Measurements from ENCODE around the gene C6orf89. TPM values are rescaled to one million over a fixed set of nuclear protein-coding genes. Genes with fewer than 3 reads are reported as not detected.

The C6orf89 gene
- total RNA-seq, 1 experiment from 2014 or later, result 11.8 TPM

GRCh38 chr6:36957773-36958271 lies 72.1 kb downstream of the C6orf89 start:
- Histone ChIP-seq H3K9ac (ENCODE audit: extremely low read depth, insufficient read length, low read length) (no peak overlapping the region), H2BK120ac (ENCODE audit: low read depth, low read length, poor library complexity, severe bottlenecking) (no peak overlapping the region), H3K23ac (ENCODE audit: insufficient read length, low read depth, low read length) (no peak overlapping the region), H2AFZ (ENCODE audit: low read length) (no peak overlapping the region), H4K5ac (ENCODE audit: insufficient read length, low read depth, low read length) (no peak overlapping the region), H3K4ac (ENCODE audit: low read depth, low read length) (no peak overlapping the region), H3K79me2 (ENCODE audit: insufficient read depth, low read length) (no peaks in the 10 kb centered on the region), H2BK20ac (ENCODE audit: low read depth, low read length, poor library complexity, severe bottlenecking) (no peak overlapping the region), H3K9me3 (ENCODE audit: control insufficient read depth, low read depth, low read length) (no peaks in the 10 kb centered on the region), H3K23me2 (ENCODE audit: insufficient read length, low read depth, low read length, poor library complexity, severe bottlenecking) (no peaks in the 10 kb centered on the region), H2AK5ac (ENCODE audit: insufficient read length, low read length) (no peak overlapping the region), H4K20me1 (ENCODE audit: control insufficient read depth, insufficient read depth, insufficient read length) (no peaks in the 10 kb centered on the region), H4K8ac (replicated peaks; ENCODE audit: insufficient read length, low read depth, low read length) (no peak overlapping the region), H2BK5ac (ENCODE audit: insufficient read length, low read length) (no peak overlapping the region), H2BK15ac (ENCODE audit: low read depth, low read length) (no peak overlapping the region), H3T11ph (ENCODE audit: low read length) (no peak overlapping the region), H3K56ac (ENCODE audit: insufficient read length, low read depth, low read length) (no peak overlapping the region), H3K79me1 (ENCODE audit: insufficient read depth, low read depth, low read length, poor library complexity, severe bottlenecking) (no peaks in the 10 kb centered on the region), H3K27me3 (ENCODE audit: insufficient read depth, low read length) (no peaks in the 10 kb centered on the region), H3K18ac (ENCODE audit: insufficient read length, low read depth, low read length) (no peak overlapping the region), H3K4me2 (ENCODE audit: insufficient read depth, insufficient read length, low read length) (no peak overlapping the region), H3K4me1 (ENCODE audit: insufficient read depth, low read length) (no peaks in the 10 kb centered on the region), H3K14ac (ENCODE audit: insufficient read depth, low read length) (no peak overlapping the region), H4K91ac (ENCODE audit: insufficient read length, low read depth, low read length) (no peak overlapping the region), H3K27ac (ENCODE audit: insufficient read length, low read depth, low read length) (no peak overlapping the region), H2BK12ac (ENCODE audit: insufficient read length, low read depth, low read length) (no peak overlapping the region)
- peaks cover 11 to 13% of the 10 kb centered on the region in 2 experiments for H3K4me1 Mint-ChIP-seq
- no peaks in the 10 kb centered on the region for H3K9me3 Mint-ChIP-seq
- no peaks in the 10 kb centered on the region for H3K36me3 Mint-ChIP-seq (ENCODE audit: insufficient read depth in 1 of 3, low read depth in 3 of 3)
- no peak for TF ChIP-seq CTCF (conservative IDR thresholded peaks at IDR 0.05)
- WGBS (ENCODE audit: extremely low coverage, insufficient read length, low lambda C conversion rate), result no CpG with 5 or more reads among the region's 9 CpGs
- no peaks in the 10 kb centered on the region for H3K27me3 Mint-ChIP-seq (ENCODE audit: low read depth)
- H3K4me3 Mint-ChIP-seq, result no peak overlapping the region
- DNase-seq, result no peak
- peak overlapping the region in 1 of 3 experiments; percentile 27; a peak in 1 of 7 replicates for H3K27ac Mint-ChIP-seq

All from H9 (cell line).